Body of pancreas (tissue), 4 donors: ENCODE measurements around the gene TMEM167A. TPM values are rescaled to one million over a fixed set of nuclear protein-coding genes. Genes with fewer than 3 reads are reported as not detected.

Source experiments
- ATAC-seq: fragments of 150-250 bp; one replicate; pipeline ENCODE4 v1.9.1; 2016
- DNase-seq, 4 donors: peaks; one replicate each; pipeline ENCODE4 v3.0.0-alpha.2; 2019
- H3K27ac ChIP-seq, 4 donors: fragments of 200-600 bp; sonication (generic); 1 replicate in 3 of 4; 2 replicates in 1 of 4; pipeline versions ENCODE4 v1.5.1 to v1.6.1; 2016 to 2019; ENCODE audit warnings: mild to moderate bottlenecking in 1 of 4, mixed read lengths in 1 of 4, moderate library complexity in 1 of 4
- H3K27me3 ChIP-seq, 2 donors: fragments of 200-600 bp; sonication (generic); one replicate each; pipeline ENCODE4 v1.6.0; 2016; ENCODE audit warnings: mild to moderate bottlenecking in 1 of 2
- H3K36me3 ChIP-seq, 2 donors: fragments of 200-600 bp; sonication (generic); replicated peaks in 1 of 2; 2 replicates each; pipeline ENCODE4 v1.5.1; 2016; ENCODE audit warnings: low read depth in 2 of 2; ENCODE audit not compliant: insufficient read depth in 1 of 2
- H3K4me1 ChIP-seq: fragments of 200-600 bp; sonication (generic); one replicate; pipeline ENCODE4 v1.6.0; 2016
- H3K4me3 ChIP-seq, 2 donors: fragments of 200-600 bp; sonication (generic); 1 replicate in 1 of 2; 2 replicates in 1 of 2; pipeline ENCODE4 v1.5.1; 2016 to 2019
- H3K9me3 ChIP-seq, 3 donors: fragments of 200-600 bp; sonication (generic); 1 replicate in 2 of 3; 2 replicates in 1 of 3; pipeline ENCODE4 v1.5.1; 2016
- CTCF ChIP-seq, 7 experiments: fragments of 450-650 bp in 4 of 7; fragments of 200-600 bp in 3 of 7; sonication (generic) in 3 of 7; IDR thresholded peaks; one replicate each; pipeline ENCODE4 v1.5.1; 2016 to 2019; ENCODE audit warnings: antibody characterized with exemption in 7 of 7
- POLR2A ChIP-seq, 3 donors: fragments of 450-650 bp; IDR thresholded peaks; one replicate each; pipeline ENCODE4 v1.6.1; 2016; ENCODE audit warnings: antibody characterized with exemption in 3 of 3, mild to moderate bottlenecking in 2 of 3
- WGBS, 2 donors: methylation state at CpG; one replicate each; pipeline ENCODE4 v1.1.5; 2017; 5-methylcytosine and 5-hydroxymethylcytosine counted together
- intact Hi-C: fragments of 100-400 bp; cut with DNase I; formaldehyde crosslinking; loops from one replicate; pipeline ENCODE4 v1.15.1; 2023
- total RNA-seq, 2 donors: library from RNA; depleted of rRNA; stranded (reverse); fragments of >200 nt; gene quantifications; one replicate each; pipeline ENCODE4 v1.1.0, GENCODE V29; 2016

Gene TMEM167A
- total RNA-seq, 2 donors from 2014 or later: 20.8 to 24.9 TPM

DNA sequence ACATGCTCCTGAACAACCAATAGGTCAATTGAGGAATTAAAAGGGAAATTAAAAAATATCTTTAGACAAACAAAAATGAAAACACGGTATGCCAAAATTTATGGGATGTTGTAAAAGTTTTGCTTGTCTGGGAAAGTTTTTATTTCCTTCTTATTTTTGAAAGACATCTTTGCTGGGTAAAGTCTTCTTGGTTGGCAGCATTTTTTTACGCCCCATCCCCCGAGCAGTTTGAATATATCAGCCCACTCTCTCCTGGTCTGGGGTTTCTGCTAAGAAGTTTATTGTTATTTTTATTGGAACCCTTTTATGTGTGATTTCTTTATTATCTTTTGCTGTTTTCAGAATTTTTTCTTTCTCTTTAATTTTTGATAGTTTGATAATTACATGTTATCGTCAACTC is 16.5 kb upstream of the TMEM167A start:
- Histone ChIP-seq H3K9me3 (no peaks in the 10 kb centered on the region), H3K36me3 (no peaks in the 10 kb centered on the region), H3K4me3 (no peak overlapping the region), H3K27ac (no peak overlapping the region), H3K4me1 (peaks cover 10% of the 10 kb centered on the region), H3K27me3 (no peaks in the 10 kb centered on the region)
- DNase-seq (no peak), ATAC-seq (no peak)
- intact Hi-C loops: no loop called here
- TF ChIP-seq CTCF (IDR thresholded peaks at IDR 0.05) (no peak), POLR2A (IDR thresholded peaks at IDR 0.05) (no peak)
- WGBS, 2 donors: 96% methylated on average over 4 of the region's 4 CpGs

DNA sequence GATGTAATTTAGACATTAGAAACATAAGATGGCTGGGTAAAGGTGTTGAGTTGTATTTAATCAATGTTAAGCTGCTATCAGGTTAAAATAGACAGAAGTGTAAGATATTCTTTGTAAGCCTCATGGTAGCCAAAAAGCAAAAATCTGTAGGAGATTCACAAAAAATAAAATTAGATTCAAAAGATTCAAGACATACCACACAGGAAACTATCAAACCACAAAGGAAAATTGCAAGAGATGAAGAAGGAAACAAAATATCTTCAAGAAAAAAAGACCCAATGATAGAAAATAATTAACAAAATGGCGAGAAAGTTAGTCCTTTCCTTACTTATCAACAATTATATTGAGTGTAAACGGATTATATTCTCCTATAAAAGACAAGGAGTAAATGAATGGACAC is 15.4 kb upstream of the TMEM167A start:
- WGBS, 2 donors: 91 to 97% methylated on average over 2 of the region's 2 CpGs
- Histone ChIP-seq H3K9me3 (no peaks in the 10 kb centered on the region), H3K27ac (no peak overlapping the region), H3K36me3 (no peaks in the 10 kb centered on the region), H3K4me3 (no peak overlapping the region), H3K4me1 (peaks cover 3% of the 10 kb centered on the region), H3K27me3 (no peaks in the 10 kb centered on the region)
- ATAC-seq (no peak), DNase-seq (no peak)
- intact Hi-C loops: no loop called here
- no peak for TF ChIP-seq POLR2A (IDR thresholded peaks at IDR 0.05)
- TF ChIP-seq CTCF (IDR thresholded peaks at IDR 0.05): no peak

DNA sequence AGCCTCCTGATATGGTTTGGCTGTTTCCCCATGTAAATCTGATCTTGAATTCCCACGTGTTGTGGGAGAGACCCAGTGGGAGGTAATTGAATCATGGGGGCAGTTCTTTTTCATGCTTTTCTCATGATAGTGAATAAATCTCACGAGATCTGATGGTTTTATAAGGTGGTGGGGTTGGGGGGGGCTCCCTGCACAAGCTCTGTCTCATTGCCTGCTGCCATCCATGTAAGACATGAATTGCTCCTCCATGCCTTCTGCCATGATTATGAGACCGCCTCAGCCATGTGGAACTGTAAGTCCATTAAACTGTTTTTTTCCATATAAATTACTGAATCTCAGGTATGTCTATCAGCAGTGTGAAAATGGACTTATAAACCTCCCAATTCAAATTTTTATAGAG is 13.0 kb upstream of the TMEM167A start:
- TF ChIP-seq CTCF (IDR thresholded peaks at IDR 0.05) (no peak), POLR2A (IDR thresholded peaks at IDR 0.05) (no peak)
- no peak overlapping the region for H3K4me3 ChIP-seq
- ATAC-seq (no peak), DNase-seq (no peak)
- peaks cover 5% of the 10 kb centered on the region for H3K4me1 ChIP-seq
- intact Hi-C loops: no loop called here
- no peaks in the 10 kb centered on the region for H3K27me3 ChIP-seq
- WGBS, 2 donors: 91 to 100% methylated on average over 3 of the region's 3 CpGs
- no peaks in the 10 kb centered on the region for H3K36me3 ChIP-seq
- no peak overlapping the region for H3K27ac ChIP-seq
- no peaks in the 10 kb centered on the region for H3K9me3 ChIP-seq

DNA sequence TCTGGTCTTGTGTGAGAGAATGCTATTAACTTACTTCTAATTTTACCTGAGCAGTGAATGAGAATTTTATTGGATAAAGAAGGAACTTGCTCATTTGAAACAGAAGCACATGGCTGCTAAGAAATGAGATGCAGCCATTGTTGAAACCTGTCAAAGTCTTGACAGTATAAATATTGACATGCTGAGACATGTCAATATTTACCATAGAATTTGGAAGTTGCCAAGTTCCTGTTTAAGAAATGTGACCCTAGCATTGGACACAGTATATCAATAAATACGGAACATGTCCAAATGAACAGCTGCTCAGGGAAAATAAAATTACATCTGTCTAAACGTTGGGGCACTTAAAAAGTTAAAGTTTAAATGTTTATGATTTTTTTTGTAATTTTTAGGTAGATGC is 7.9 kb upstream of the TMEM167A start:
- H3K4me3 ChIP-seq: no peak overlapping the region
- no peak overlapping the region for H3K27ac ChIP-seq
- DNase-seq (peak in 1 of 4 donors; percentile 26), ATAC-seq (peak; percentile 96)
- H3K4me1 ChIP-seq: peaks cover 13% of the 10 kb centered on the region
- TF ChIP-seq CTCF (IDR thresholded peaks at IDR 0.05): no peak
- no peak for TF ChIP-seq POLR2A (IDR thresholded peaks at IDR 0.05)
- 27 to 36% methylated on average over 2 of the region's 2 CpGs for WGBS, 2 donors
- no peaks in the 10 kb centered on the region for H3K27me3 ChIP-seq
- intact Hi-C loops: no loop called here
- H3K36me3 ChIP-seq: no peaks in the 10 kb centered on the region
- no peaks in the 10 kb centered on the region for H3K9me3 ChIP-seq

DNA sequence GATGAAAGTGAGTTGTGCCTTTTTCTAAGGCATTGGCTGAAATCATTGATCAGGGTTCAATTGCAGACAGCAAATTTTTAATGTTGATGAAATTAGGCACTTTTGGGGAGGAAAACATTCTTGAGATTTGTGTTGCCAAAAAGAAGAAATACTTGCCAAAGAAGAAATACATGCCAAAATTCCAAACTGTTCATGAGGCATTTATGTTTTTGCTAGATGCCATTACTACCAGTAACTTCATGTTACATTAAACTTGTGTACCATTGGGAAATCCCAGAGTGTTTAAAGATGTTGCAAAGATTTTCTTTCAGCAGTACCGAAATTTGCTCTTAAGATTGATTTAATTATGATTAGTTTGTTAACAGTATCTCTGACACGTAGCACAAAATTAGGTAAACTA is 7.1 kb upstream of the TMEM167A start:
- Histone ChIP-seq H3K9me3 (no peaks in the 10 kb centered on the region), H3K4me3 (no peak overlapping the region)
- intact Hi-C loops: no loop called here

More for the DNA sequence above, 7.1 kb upstream of the TMEM167A start:
- Histone ChIP-seq H3K36me3 (no peaks in the 10 kb centered on the region), H3K27me3 (no peaks in the 10 kb centered on the region), H3K27ac (no peak overlapping the region), H3K4me1 (peaks cover 13% of the 10 kb centered on the region)
- TF ChIP-seq CTCF (IDR thresholded peaks at IDR 0.05): no peak
- no peak for TF ChIP-seq POLR2A (IDR thresholded peaks at IDR 0.05)
- no peak for ATAC-seq
- DNase-seq: no peak
- WGBS, 2 donors: 29 to 46% methylated on average over 2 of the region's 2 CpGs
